ENCODE results near the gene ADAMTS17. TPM values are rescaled to one million over a fixed set of nuclear protein-coding genes. Genes with fewer than 3 reads are reported as not detected.

ADAMTS17 gene
- total RNA-seq, 1 donor from 2014 or later: 0.83 TPM

- H3K27ac Mint-ChIP-seq: no peak overlapping the region
- H3K36me3 Mint-ChIP-seq (ENCODE audit: low read depth): no peaks in the 10 kb centered on the region
- no peaks in the 10 kb centered on the region for H3K9me3 Mint-ChIP-seq
- H3K27me3 Mint-ChIP-seq (ENCODE audit: insufficient read depth): no peaks in the 10 kb centered on the region
- no peak overlapping the region for H3K4me3 Mint-ChIP-seq
- intact Hi-C loops (cut with micrococcal nuclease): no loop called here
- no peak for DNase-seq (ENCODE audit: low spot score)
- no peaks in the 10 kb centered on the region for H3K4me1 Mint-ChIP-seq (ENCODE audit: low read depth)
These were observed 96.3 kb downstream of the ADAMTS17 start for GRCh38 chr15:100245487-100245820.

GRCh38 chr15:100244796-100245486, 96.8 kb downstream of the ADAMTS17 start:
- DNase-seq (ENCODE audit: low spot score): no peak
- intact Hi-C loops (cut with micrococcal nuclease): no loop called here
- H3K36me3 Mint-ChIP-seq (ENCODE audit: low read depth): no peaks in the 10 kb centered on the region
- H3K4me3 Mint-ChIP-seq: no peak overlapping the region
- H3K9me3 Mint-ChIP-seq: no peaks in the 10 kb centered on the region
- no peak overlapping the region for H3K27ac Mint-ChIP-seq
- H3K4me1 Mint-ChIP-seq (ENCODE audit: low read depth): no peaks in the 10 kb centered on the region
- no peaks in the 10 kb centered on the region for H3K27me3 Mint-ChIP-seq (ENCODE audit: insufficient read depth)

- intact Hi-C loops (cut with micrococcal nuclease): no loop called here
- no peak for DNase-seq (ENCODE audit: low spot score)
- Mint-ChIP-seq H3K27ac (no peak overlapping the region), H3K4me1 (ENCODE audit: low read depth) (no peaks in the 10 kb centered on the region), H3K4me3 (no peak overlapping the region), H3K27me3 (ENCODE audit: insufficient read depth) (no peaks in the 10 kb centered on the region), H3K9me3 (no peaks in the 10 kb centered on the region), H3K36me3 (ENCODE audit: low read depth) (no peaks in the 10 kb centered on the region)
These were observed 98.8 kb downstream of the ADAMTS17 start for GRCh38 chr15:100242989-100243388.

GRCh38 chr15:100241572-100242482, 99.9 kb downstream of the ADAMTS17 start:
- Mint-ChIP-seq H3K27ac (no peak overlapping the region), H3K36me3 (ENCODE audit: low read depth) (no peaks in the 10 kb centered on the region), H3K4me1 (ENCODE audit: low read depth) (no peaks in the 10 kb centered on the region), H3K9me3 (no peaks in the 10 kb centered on the region), H3K27me3 (ENCODE audit: insufficient read depth) (no peaks in the 10 kb centered on the region), H3K4me3 (no peak overlapping the region)
- intact Hi-C loops (cut with micrococcal nuclease): no loop called here
- no peak for DNase-seq (ENCODE audit: low spot score)

- Mint-ChIP-seq H3K27ac (no peak overlapping the region), H3K27me3 (ENCODE audit: insufficient read depth) (no peaks in the 10 kb centered on the region), H3K36me3 (ENCODE audit: low read depth) (no peaks in the 10 kb centered on the region), H3K4me3 (no peak overlapping the region), H3K9me3 (no peaks in the 10 kb centered on the region), H3K4me1 (ENCODE audit: low read depth) (no peaks in the 10 kb centered on the region)
- intact Hi-C loops (cut with micrococcal nuclease): no loop called here
- no peak for DNase-seq (ENCODE audit: low spot score)
These were observed 104.6 kb downstream of the ADAMTS17 start for GRCh38 chr15:100236981-100237720.

GRCh38 chr15:100235030-100235617, 106.7 kb downstream of the ADAMTS17 start:
- H3K27ac Mint-ChIP-seq: no peak overlapping the region
- H3K9me3 Mint-ChIP-seq: no peaks in the 10 kb centered on the region
- no peaks in the 10 kb centered on the region for H3K4me1 Mint-ChIP-seq (ENCODE audit: low read depth)
- no peak for DNase-seq (ENCODE audit: low spot score)
- intact Hi-C loops (cut with micrococcal nuclease): no loop called here
- H3K36me3 Mint-ChIP-seq (ENCODE audit: low read depth): no peaks in the 10 kb centered on the region
- H3K4me3 Mint-ChIP-seq: no peak overlapping the region
- H3K27me3 Mint-ChIP-seq (ENCODE audit: insufficient read depth): peaks cover 2% of the 10 kb centered on the region

- Mint-ChIP-seq H3K36me3 (ENCODE audit: low read depth) (no peaks in the 10 kb centered on the region), H3K4me3 (no peak overlapping the region), H3K27ac (no peak overlapping the region), H3K27me3 (ENCODE audit: insufficient read depth) (peaks cover 2% of the 10 kb centered on the region), H3K4me1 (ENCODE audit: low read depth) (no peaks in the 10 kb centered on the region), H3K9me3 (no peaks in the 10 kb centered on the region)
- intact Hi-C loops (cut with micrococcal nuclease): no loop called here
- no peak for DNase-seq (ENCODE audit: low spot score)
These were observed 107.4 kb downstream of the ADAMTS17 start for GRCh38 chr15:100234158-100235029.

GRCh38 chr15:100230784-100231183, 111.0 kb downstream of the ADAMTS17 start:
- Mint-ChIP-seq H3K9me3 (no peaks in the 10 kb centered on the region), H3K4me1 (ENCODE audit: low read depth) (no peaks in the 10 kb centered on the region), H3K27me3 (ENCODE audit: insufficient read depth) (peaks cover 2% of the 10 kb centered on the region), H3K36me3 (ENCODE audit: low read depth) (no peaks in the 10 kb centered on the region), H3K4me3 (no peak overlapping the region), H3K27ac (no peak overlapping the region)
- DNase-seq (ENCODE audit: low spot score): no peak
- intact Hi-C loops (cut with micrococcal nuclease): no loop called here

GRCh38 chr15:100229181-100230163, 112.3 kb downstream of the ADAMTS17 start:
- intact Hi-C loops (cut with micrococcal nuclease): no loop called here
- no peak overlapping the region for H3K4me3 Mint-ChIP-seq
- H3K27ac Mint-ChIP-seq: no peak overlapping the region
- no peaks in the 10 kb centered on the region for H3K36me3 Mint-ChIP-seq (ENCODE audit: low read depth)
- H3K9me3 Mint-ChIP-seq: no peaks in the 10 kb centered on the region
- no peaks in the 10 kb centered on the region for H3K4me1 Mint-ChIP-seq (ENCODE audit: low read depth)
- DNase-seq (ENCODE audit: low spot score): no peak
- H3K27me3 Mint-ChIP-seq (ENCODE audit: insufficient read depth): peaks cover 2% of the 10 kb centered on the region

GRCh38 chr15:100227781-100228180, 114.0 kb downstream of the ADAMTS17 start:
- peaks cover 2% of the 10 kb centered on the region for H3K27me3 Mint-ChIP-seq (ENCODE audit: insufficient read depth)
- intact Hi-C loops (cut with micrococcal nuclease): no loop called here
- no peaks in the 10 kb centered on the region for H3K36me3 Mint-ChIP-seq (ENCODE audit: low read depth)
- H3K27ac Mint-ChIP-seq: no peak overlapping the region
- H3K4me3 Mint-ChIP-seq: no peak overlapping the region
- no peaks in the 10 kb centered on the region for H3K9me3 Mint-ChIP-seq
- no peak for DNase-seq (ENCODE audit: low spot score)
- no peaks in the 10 kb centered on the region for H3K4me1 Mint-ChIP-seq (ENCODE audit: low read depth)

GRCh38 chr15:100226107-100226506, 115.7 kb downstream of the ADAMTS17 start:
- intact Hi-C loops (cut with micrococcal nuclease): no loop called here
- Mint-ChIP-seq H3K4me1 (ENCODE audit: low read depth) (no peaks in the 10 kb centered on the region), H3K9me3 (no peaks in the 10 kb centered on the region), H3K27me3 (ENCODE audit: insufficient read depth) (peaks cover 2% of the 10 kb centered on the region), H3K27ac (no peak overlapping the region), H3K4me3 (no peak overlapping the region), H3K36me3 (ENCODE audit: low read depth) (no peaks in the 10 kb centered on the region)
- DNase-seq (ENCODE audit: low spot score): no peak

Measured in activated T-helper 1 cell treated with anti-CD3 and anti-CD28 coated beads, Interleukin-12 subunit alpha, Interleukin-12 subunit beta, Interleukin-2, Interleukin-4 antibody, amounts not matched to agents 30 ng/mL and 10 ng/mL and 1 ng/mL, durations not matched to agents 14 hours and 24 hours and 36 hours (primary cell).